22Rv1 (cell line): ENCODE results near the gene PGP.
A peak's percentile ranks its signal among the peaks of the same experiment; 100 is the strongest.

Source experiments
- H3K27ac ChIP-seq: fragments of 450-650 bp; 2 replicates; pipeline ENCODE4 v1.5.1; 2017
- CTCF ChIP-seq: fragments of 450-650 bp; IDR thresholded peaks from 2 replicates; pipeline ENCODE4 v1.5.1; 2017; ENCODE audit warnings: mild to moderate bottlenecking
- ZFX ChIP-seq: fragments of 450-650 bp; IDR thresholded peaks from 2 replicates; pipeline ENCODE4 v1.6.1; 2017; ENCODE audit warnings: antibody characterized with exemption, borderline replicate concordance

PGP gene

GRCh38 chr16:2226918-2227317, 12.3 kb upstream of the PGP start:
- TF ChIP-seq ZFX (no peak), CTCF (no peak)
- H3K27ac ChIP-seq, result peak overlapping the region; percentile 95

- no peak for TF ChIP-seq ZFX
- H3K27ac ChIP-seq, result peak overlapping the region; percentile 95
Measured at GRCh38 chr16:2226245-2226793, 11.7 kb upstream of the PGP start.

- TF ChIP-seq ZFX (no peak), CTCF (peak; percentile 22; the same call in 1 of the 2 replicates)
- peak overlapping the region; percentile 95 for H3K27ac ChIP-seq
Measured at GRCh38 chr16:2223942-2224486, 9.4 kb upstream of the PGP start.

- H3K27ac ChIP-seq, result peak within 1 kb of the TSS; percentile 95
- TF ChIP-seq ZFX (no peak), CTCF (no peak)
Measured at GRCh38 chr16:2223221-2223941, 8.7 kb upstream of the PGP start, which contains the start of gene E4F1. TSS of gene E4F1 (plus strand) at chr16:2223591. CDS start at chr16:2223614, 23 bp downstream.

- TF ChIP-seq CTCF (no peak), ZFX (no peak)
- H3K27ac ChIP-seq, result peak overlapping the region; percentile 99
Measured at GRCh38 chr16:2216330-2216729, 1.7 kb upstream of the PGP start.

- TF ChIP-seq CTCF (no peak), ZFX (no peak)
- peak overlapping the region; percentile 99 for H3K27ac ChIP-seq
Measured at GRCh38 chr16:2213817-2214718, 572 bp downstream of the PGP start.
